Skeletal muscle tissue (tissue), 4 donors: ENCODE data around the gene NUP93. TPM values are rescaled to one million over a fixed set of nuclear protein-coding genes. Genes with fewer than 3 reads are reported as not detected.
A peak's percentile ranks its signal among the peaks of the same experiment; 100 is the strongest.

ENCODE experiments used
- H3K27ac ChIP-seq: one replicate; pipeline ENCODE4 v1.7.0; 2013; ENCODE audit warnings: mild to moderate bottlenecking, low read depth, low read length, inconsistent platforms
- H3K27me3 ChIP-seq, 3 donors: one replicate each; pipeline ENCODE4 v1.7.0; 2013; ENCODE audit warnings: low read length in 3 of 3; ENCODE audit not compliant: control insufficient read depth in 3 of 3, insufficient read depth in 3 of 3
- H3K36me3 ChIP-seq, 3 donors: one replicate each; pipeline ENCODE4 v1.7.0; 2013; ENCODE audit warnings: low read length in 3 of 3; ENCODE audit not compliant: control insufficient read depth in 3 of 3, insufficient read depth in 3 of 3
- H3K4me1 ChIP-seq, 3 donors: one replicate each; pipeline ENCODE4 v1.7.0; 2013; ENCODE audit warnings: low read length in 3 of 3, mild to moderate bottlenecking in 3 of 3; ENCODE audit not compliant: control insufficient read depth in 3 of 3, insufficient read depth in 3 of 3
- H3K4me3 ChIP-seq, 3 donors: one replicate each; pipeline ENCODE4 v1.7.0; 2013; ENCODE audit warnings: low read length in 3 of 3
- H3K9ac ChIP-seq, 3 donors: one replicate each; pipeline ENCODE4 v1.7.0; 2013; ENCODE audit warnings: low read length in 3 of 3, mild to moderate bottlenecking in 3 of 3, moderate library complexity in 2 of 3, low read depth in 1 of 3
- H3K9me3 ChIP-seq, 3 donors: one replicate each; pipeline ENCODE4 v1.7.0; 2013; ENCODE audit warnings: low read length in 3 of 3; ENCODE audit not compliant: control insufficient read depth in 3 of 3
- total RNA-seq: library from RNA; depleted of rRNA; stranded (reverse); fragments of >200 nt; gene quantifications from one replicate; pipeline ENCODE4 v1.2.3, GENCODE V29; 2014
- donor health status: Osteomylitis.

The NUP93 gene
- total RNA-seq, 1 donor from 2014 or later: 54.8 TPM

GRCh38 chr16:56773532-56773931 lies 43.6 kb downstream of the NUP93 start:
- Histone ChIP-seq H3K27me3 (no peaks in the 10 kb centered on the region), H3K27ac (no peak overlapping the region), H3K36me3 (no peaks in the 10 kb centered on the region), H3K4me3 (no peak overlapping the region), H3K9me3 (no peaks in the 10 kb centered on the region), H3K9ac (no peak overlapping the region), H3K4me1 (peaks cover 7 to 13% (median 11%) of the 10 kb centered on the region in 3 donors)

GRCh38 chr16:56774016-56774680 lies 44.2 kb downstream of the NUP93 start:
- no peaks in the 10 kb centered on the region for H3K9me3 ChIP-seq
- no peak overlapping the region for H3K27ac ChIP-seq
- H3K4me3 ChIP-seq: no peak overlapping the region
- no peaks in the 10 kb centered on the region for H3K36me3 ChIP-seq
- no peak overlapping the region for H3K9ac ChIP-seq
- H3K4me1 ChIP-seq: peaks cover 9 to 13% (median 11%) of the 10 kb centered on the region in 3 donors
- H3K27me3 ChIP-seq: no peaks in the 10 kb centered on the region

- H3K4me3 ChIP-seq: no peak overlapping the region
- no peak overlapping the region for H3K9ac ChIP-seq
- peaks cover 9 to 13% (median 11%) of the 10 kb centered on the region in 3 donors for H3K4me1 ChIP-seq
- no peak overlapping the region for H3K27ac ChIP-seq
- H3K36me3 ChIP-seq: no peaks in the 10 kb centered on the region
- H3K27me3 ChIP-seq: no peaks in the 10 kb centered on the region
- no peaks in the 10 kb centered on the region for H3K9me3 ChIP-seq
These were observed 45.2 kb downstream of the NUP93 start for GRCh38 chr16:56775162-56775561.

GRCh38 chr16:56776562-56776961 lies 46.6 kb downstream of the NUP93 start:
- Histone ChIP-seq H3K27ac (no peak overlapping the region), H3K4me3 (no peak overlapping the region), H3K27me3 (no peaks in the 10 kb centered on the region), H3K36me3 (no peaks in the 10 kb centered on the region), H3K9me3 (no peaks in the 10 kb centered on the region), H3K4me1 (peaks cover 9 to 13% (median 10%) of the 10 kb centered on the region in 3 donors), H3K9ac (no peak overlapping the region)

- Histone ChIP-seq H3K4me1 (peaks cover 8 to 13% (median 8%) of the 10 kb centered on the region in 3 donors), H3K4me3 (no peak overlapping the region), H3K27me3 (no peaks in the 10 kb centered on the region), H3K36me3 (no peaks in the 10 kb centered on the region), H3K27ac (no peak overlapping the region), H3K9ac (peak overlapping the region in 1 of 3 donors; percentile 26), H3K9me3 (no peaks in the 10 kb centered on the region)
These were observed 47.1 kb downstream of the NUP93 start for GRCh38 chr16:56777001-56777400.

- H3K36me3 ChIP-seq: no peaks in the 10 kb centered on the region
- no peaks in the 10 kb centered on the region for H3K9me3 ChIP-seq
- no peak overlapping the region for H3K27ac ChIP-seq
- H3K27me3 ChIP-seq: no peaks in the 10 kb centered on the region
- H3K4me1 ChIP-seq: peaks cover 7 to 13% (median 8%) of the 10 kb centered on the region in 3 donors
- H3K9ac ChIP-seq: peak overlapping the region in 1 of 3 donors; percentile 26
- no peak overlapping the region for H3K4me3 ChIP-seq
These were observed 47.6 kb downstream of the NUP93 start for GRCh38 chr16:56777482-56777881.

- no peak overlapping the region for H3K4me3 ChIP-seq
- no peaks in the 10 kb centered on the region for H3K36me3 ChIP-seq
- no peaks in the 10 kb centered on the region for H3K9me3 ChIP-seq
- no peak overlapping the region for H3K27ac ChIP-seq
- peaks cover 7 to 13% (median 8%) of the 10 kb centered on the region in 3 donors for H3K4me1 ChIP-seq
- H3K27me3 ChIP-seq: no peaks in the 10 kb centered on the region
- no peak overlapping the region for H3K9ac ChIP-seq
These were observed 50.0 kb downstream of the NUP93 start for GRCh38 chr16:56779906-56780305.

GRCh38 chr16:56780646-56781045 lies 50.7 kb downstream of the NUP93 start:
- no peaks in the 10 kb centered on the region for H3K27me3 ChIP-seq
- H3K4me1 ChIP-seq: peaks cover 7 to 13% (median 8%) of the 10 kb centered on the region in 3 donors
- H3K36me3 ChIP-seq: no peaks in the 10 kb centered on the region
- no peaks in the 10 kb centered on the region for H3K9me3 ChIP-seq
- no peak overlapping the region for H3K4me3 ChIP-seq
- no peak overlapping the region for H3K27ac ChIP-seq
- no peak overlapping the region for H3K9ac ChIP-seq

- Histone ChIP-seq H3K4me3 (no peak overlapping the region), H3K4me1 (peaks cover 7 to 13% (median 8%) of the 10 kb centered on the region in 3 donors), H3K27me3 (no peaks in the 10 kb centered on the region), H3K27ac (no peak overlapping the region), H3K36me3 (no peaks in the 10 kb centered on the region), H3K9me3 (no peaks in the 10 kb centered on the region), H3K9ac (no peak overlapping the region)
These were observed 51.6 kb downstream of the NUP93 start for GRCh38 chr16:56781528-56781961.

GRCh38 chr16:56783344-56783743 lies 53.4 kb downstream of the NUP93 start:
- H3K4me3 ChIP-seq: no peak overlapping the region
- H3K9ac ChIP-seq: no peak overlapping the region
- no peaks in the 10 kb centered on the region for H3K9me3 ChIP-seq
- H3K27ac ChIP-seq: no peak overlapping the region
- no peaks in the 10 kb centered on the region for H3K27me3 ChIP-seq
- H3K36me3 ChIP-seq: no peaks in the 10 kb centered on the region
- peaks cover 1 to 4% (median 2%) of the 10 kb centered on the region in 3 donors for H3K4me1 ChIP-seq
